ENCODE measurements around the gene ZMYM2. TPM values are rescaled to one million over a fixed set of nuclear protein-coding genes. Genes with fewer than 3 reads are reported as not detected.

The ZMYM2 gene
- total RNA-seq, 4 donors from 2014 or later = 100 to 154 (median 117) TPM

DNA sequence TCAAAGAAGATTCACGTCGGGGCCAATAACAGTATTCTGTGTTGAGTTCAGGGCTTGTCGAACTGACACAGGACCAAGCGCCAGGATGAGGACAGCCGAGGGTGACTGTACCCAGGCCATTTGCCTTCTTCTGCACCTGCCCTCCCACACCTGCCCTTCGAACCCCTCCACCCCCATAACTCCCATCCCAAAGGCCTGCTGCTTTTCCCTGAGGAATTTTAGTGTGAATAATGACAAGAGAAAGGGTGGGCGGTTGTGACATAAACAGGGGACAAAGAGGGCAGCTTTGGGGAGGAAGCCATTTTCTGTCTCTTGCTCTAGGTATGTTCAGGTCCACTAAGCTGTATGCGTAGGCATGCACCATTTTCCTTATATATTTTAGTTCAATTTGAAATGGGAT, 176.2 kb downstream of the ZMYM2 start:
- intact Hi-C loops (cut with DNase I) = no loop called here
- DNase-seq = no peak
- 61 to 72% methylated on average over 8 of the region's 8 CpGs for WGBS, 2 donors

DNA sequence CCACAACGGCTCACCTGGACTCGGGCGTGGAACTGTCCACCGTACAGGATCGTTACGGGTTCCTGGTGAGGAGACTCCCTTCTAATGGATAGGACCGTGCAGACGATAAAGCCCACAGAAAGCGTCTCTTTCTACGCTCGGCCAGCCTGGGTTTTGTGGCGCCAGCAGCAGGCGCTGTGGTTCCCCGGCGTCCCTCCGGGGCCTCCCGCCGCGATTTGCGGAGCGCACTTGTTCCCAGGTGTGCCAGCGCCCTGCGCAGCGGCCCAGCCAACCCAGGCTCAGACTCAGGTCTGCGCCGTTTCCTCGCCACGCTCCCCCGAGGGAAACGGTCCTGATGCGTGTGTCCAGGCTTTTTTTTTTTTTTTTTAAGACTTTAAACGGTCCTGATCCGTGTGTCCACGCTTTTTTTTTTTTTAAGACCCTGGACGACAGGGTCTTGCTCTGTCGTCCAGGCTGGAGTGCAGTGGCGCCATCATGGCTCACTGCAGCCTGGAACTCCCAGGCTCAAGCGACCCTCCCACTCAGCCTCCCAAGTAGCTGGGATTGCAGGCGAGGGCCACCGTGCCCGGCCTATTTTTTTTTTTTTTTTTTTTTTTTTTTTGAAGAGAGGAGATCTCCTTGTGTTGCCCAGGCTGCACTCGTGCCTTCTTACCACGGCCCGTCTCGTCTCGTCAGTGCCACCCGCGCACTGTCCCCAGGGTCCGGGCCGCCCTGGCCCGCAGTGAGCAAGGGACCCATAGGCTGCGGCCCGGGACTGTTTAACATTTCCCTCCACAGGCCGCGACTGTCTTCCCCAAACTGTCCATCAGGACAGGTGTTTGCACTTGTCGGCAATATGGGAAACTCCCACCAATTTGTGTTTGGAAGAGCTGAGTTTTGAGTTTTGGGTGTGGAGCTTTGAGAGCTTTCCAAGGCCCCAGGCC, 178.5 kb downstream of the ZMYM2 start:
- Histone ChIP-seq H3K36me3 (no peaks in the 10 kb centered on the region), H3K27ac (no peak overlapping the region), H3K4me3 (replicated peaks in 1 of 3) (no peak overlapping the region), H3K27me3 (no peaks in the 10 kb centered on the region), H3K4me1 (peaks cover 0 to 3% of the 10 kb centered on the region in 2 donors), H3K9me3 (no peaks in the 10 kb centered on the region)
- peak; percentile 55 to 63 for DNase-seq
- 30 to 32% methylated on average over 52 of the region's 56 CpGs for WGBS, 2 donors
- no peak for TF ChIP-seq POLR2A (IDR thresholded peaks at IDR 0.05)
- TF ChIP-seq, protein P1, sequence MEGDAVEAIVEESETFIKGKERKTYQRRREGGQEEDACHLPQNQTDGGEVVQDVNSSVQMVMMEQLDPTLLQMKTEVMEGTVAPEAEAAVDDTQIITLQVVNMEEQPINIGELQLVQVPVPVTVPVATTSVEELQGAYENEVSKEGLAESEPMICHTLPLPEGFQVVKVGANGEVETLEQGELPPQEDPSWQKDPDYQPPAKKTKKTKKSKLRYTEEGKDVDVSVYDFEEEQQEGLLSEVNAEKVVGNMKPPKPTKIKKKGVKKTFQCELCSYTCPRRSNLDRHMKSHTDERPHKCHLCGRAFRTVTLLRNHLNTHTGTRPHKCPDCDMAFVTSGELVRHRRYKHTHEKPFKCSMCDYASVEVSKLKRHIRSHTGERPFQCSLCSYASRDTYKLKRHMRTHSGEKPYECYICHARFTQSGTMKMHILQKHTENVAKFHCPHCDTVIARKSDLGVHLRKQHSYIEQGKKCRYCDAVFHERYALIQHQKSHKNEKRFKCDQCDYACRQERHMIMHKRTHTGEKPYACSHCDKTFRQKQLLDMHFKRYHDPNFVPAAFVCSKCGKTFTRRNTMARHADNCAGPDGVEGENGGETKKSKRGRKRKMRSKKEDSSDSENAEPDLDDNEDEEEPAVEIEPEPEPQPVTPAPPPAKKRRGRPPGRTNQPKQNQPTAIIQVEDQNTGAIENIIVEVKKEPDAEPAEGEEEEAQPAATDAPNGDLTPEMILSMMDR (IDR thresholded peaks at IDR 0.05) = peak in 1 of 6 experiments; percentile 52
- intact Hi-C loops (cut with DNase I) = no loop called here

More for the DNA sequence above, 176.2 kb downstream of the ZMYM2 start:
- no peak overlapping the region for H3K27ac ChIP-seq
- H3K36me3 ChIP-seq = no peaks in the 10 kb centered on the region
- H3K27me3 ChIP-seq = no peaks in the 10 kb centered on the region
- no peak for TF ChIP-seq POLR2A (IDR thresholded peaks at IDR 0.05)
- H3K4me3 ChIP-seq (replicated peaks in 1 of 3) = no peak overlapping the region
- H3K9me3 ChIP-seq = no peaks in the 10 kb centered on the region
- peaks cover 3 to 10% of the 10 kb centered on the region in 2 donors for H3K4me1 ChIP-seq

DNA sequence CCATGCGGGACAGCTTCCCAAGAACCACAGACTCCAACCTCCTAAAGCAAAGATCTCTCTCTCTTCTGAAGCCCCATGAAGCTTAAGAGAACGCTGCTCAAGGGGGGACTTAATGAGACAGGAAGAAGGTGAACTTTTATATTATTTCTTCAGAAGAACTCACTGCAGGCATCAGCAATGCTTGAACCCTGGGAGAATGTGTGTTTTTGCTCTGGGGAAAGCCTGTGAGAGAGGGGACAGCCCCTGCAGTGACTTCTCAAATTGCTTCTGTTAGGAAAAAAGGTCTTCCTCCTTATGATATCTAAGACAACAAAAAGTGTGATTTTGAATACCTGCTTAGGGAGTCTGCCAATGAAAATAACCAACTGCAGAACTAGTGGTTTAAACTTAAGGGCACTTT, 179.3 kb downstream of the ZMYM2 start:
- Histone ChIP-seq H3K36me3 (no peaks in the 10 kb centered on the region), H3K4me3 (replicated peaks in 1 of 3) (no peak overlapping the region), H3K4me1 (peaks cover 0 to 7% of the 10 kb centered on the region in 2 donors), H3K27me3 (no peaks in the 10 kb centered on the region), H3K27ac (no peak overlapping the region), H3K9me3 (no peaks in the 10 kb centered on the region)
- DNase-seq = no peak
- TF ChIP-seq, protein P1 (IDR thresholded peaks at IDR 0.05) = no peak
- no peak for TF ChIP-seq POLR2A (IDR thresholded peaks at IDR 0.05)
- intact Hi-C loops (cut with DNase I) = no loop called here
- WGBS, 2 donors = 73 to 80% methylated on average over 2 of the region's 2 CpGs

DNA sequence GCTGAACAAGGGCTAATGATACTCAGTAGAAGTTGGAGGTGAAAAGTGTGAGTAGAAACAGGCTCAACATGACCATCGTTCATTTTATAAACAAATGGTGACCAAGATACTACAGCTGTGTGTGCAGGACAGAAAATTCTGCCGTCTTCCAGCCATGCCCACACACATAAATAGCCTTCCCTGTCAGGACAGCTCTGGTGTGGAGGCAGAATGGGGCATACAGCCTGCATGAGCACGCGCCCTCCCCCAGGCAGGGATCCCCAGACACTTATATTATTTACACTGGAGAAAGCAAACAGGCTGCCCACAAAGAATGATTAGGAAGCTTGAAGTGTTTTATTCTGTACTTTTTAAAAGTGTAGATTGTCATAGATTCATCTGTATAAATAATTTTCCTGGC, 182.0 kb downstream of the ZMYM2 start:
- H3K9me3 ChIP-seq = no peaks in the 10 kb centered on the region
- no peaks in the 10 kb centered on the region for H3K36me3 ChIP-seq
- H3K4me1 ChIP-seq = peaks cover 0 to 7% of the 10 kb centered on the region in 2 donors
- 80 to 84% methylated on average over 4 of the region's 4 CpGs for WGBS, 2 donors
- no peak for DNase-seq
- TF ChIP-seq, protein P1 (IDR thresholded peaks at IDR 0.05) = no peak
- TF ChIP-seq POLR2A (IDR thresholded peaks at IDR 0.05) = no peak
- H3K27ac ChIP-seq = no peak overlapping the region
- no peaks in the 10 kb centered on the region for H3K27me3 ChIP-seq
- H3K4me3 ChIP-seq (replicated peaks in 1 of 3) = no peak overlapping the region
- intact Hi-C loops (cut with DNase I) = no loop called here

Other genes with a start within 250 kb of the ZMYM2 start
- gene PSPC1, start 175.8 kb upstream of the ZMYM2 start, total RNA-seq = 10 to 100 TPM; 75.1 to 90.8 (median 86.8) TPM
- gene ZMYM5, start 95.1 kb upstream of the ZMYM2 start, total RNA-seq = 10 to 100 TPM; 21.5 to 27.8 (median 24.7) TPM
- under 1 TPM; 0.11 to 0.54 (median 0.41) TPM for gene GJA3, start 202.3 kb downstream of the ZMYM2 start, total RNA-seq
- 1 to 10 TPM in 2 of 4 donors, under 1 TPM in 2; 0.46 to 3.1 (median 1.4) TPM for gene GJB2, start 234.2 kb downstream of the ZMYM2 start, total RNA-seq

All from thyroid gland (tissue), 4 donors.